GM20431 (cell line): ENCODE data around the gene DRGX.

Experiments
- in situ Hi-C: fragments of 300-500 bp; cut with MseI, MboI; formaldehyde crosslinking; loops from one replicate; pipeline ENCODE4 v1.15.0; 2020; ENCODE audit warnings: low sequenced_read_pairs; ENCODE audit not compliant: unreplicated experiment

The DRGX gene

GRCh38 chr10:49409755-49410154 lies 13.9 kb upstream of the DRGX start:
- in situ Hi-C loops, result loop anchor here (25.0 kb wide), 1 partner anchor 103 kb away; no protein-coding TSS in a partner anchor

GRCh38 chr10:49408519-49409306 lies 12.8 kb upstream of the DRGX start:
- in situ Hi-C loops, result loop anchor here (25.0 kb wide), 1 partner anchor 104 kb away; no protein-coding TSS in a partner anchor

GRCh38 chr10:49407552-49408137 lies 11.8 kb upstream of the DRGX start:
- in situ Hi-C loops, result loop anchor here (25.0 kb wide), 1 partner anchor 105 kb away; no protein-coding TSS in a partner anchor

- in situ Hi-C loops, result loop anchor here (25.0 kb wide), 1 partner anchor 105 kb away; no protein-coding TSS in a partner anchor
These were observed 11.3 kb upstream of the DRGX start for GRCh38 chr10:49407151-49407550.

- in situ Hi-C loops, result loop anchor here (25.0 kb wide), 1 partner anchor 108 kb away; no protein-coding TSS in a partner anchor
These were observed 8.5 kb upstream of the DRGX start for GRCh38 chr10:49404321-49404878.

- in situ Hi-C loops, result loop anchor here (25.0 kb wide), 1 partner anchor 109 kb away; no protein-coding TSS in a partner anchor
These were observed 7.5 kb upstream of the DRGX start for GRCh38 chr10:49403363-49403762.

GRCh38 chr10:49400365-49400764 lies 4.5 kb upstream of the DRGX start:
- in situ Hi-C loops, result loop anchor here (25.0 kb wide), 1 partner anchor 112 kb away; no protein-coding TSS in a partner anchor

GRCh38 chr10:49398986-49399385 lies 3.1 kb upstream of the DRGX start:
- in situ Hi-C loops, result no loop called here

GRCh38 chr10:49398000-49398861 lies 2.3 kb upstream of the DRGX start:
- in situ Hi-C loops, result no loop called here

- in situ Hi-C loops, result no loop called here
These were observed 1.4 kb upstream of the DRGX start for GRCh38 chr10:49397036-49397999.

GRCh38 chr10:49396666-49396999 lies 744 bp upstream of the DRGX start:
- in situ Hi-C loops, result no loop called here

- in situ Hi-C loops, result no loop called here
These were observed 752 bp downstream of the DRGX start for GRCh38 chr10:49394933-49395740.

GRCh38 chr10:49393757-49394156 lies 2.1 kb downstream of the DRGX start:
- in situ Hi-C loops, result no loop called here

- in situ Hi-C loops, result no loop called here
These were observed 2.6 kb downstream of the DRGX start for GRCh38 chr10:49393301-49393700.

- in situ Hi-C loops, result no loop called here
These were observed 6.4 kb downstream of the DRGX start for GRCh38 chr10:49389361-49389933.

GRCh38 chr10:49388161-49388560 lies 7.7 kb downstream of the DRGX start:
- in situ Hi-C loops, result no loop called here

GRCh38 chr10:49387071-49387470 lies 8.8 kb downstream of the DRGX start:
- in situ Hi-C loops, result no loop called here
